ENCODE measurements around the gene CMSS1.

DNA sequence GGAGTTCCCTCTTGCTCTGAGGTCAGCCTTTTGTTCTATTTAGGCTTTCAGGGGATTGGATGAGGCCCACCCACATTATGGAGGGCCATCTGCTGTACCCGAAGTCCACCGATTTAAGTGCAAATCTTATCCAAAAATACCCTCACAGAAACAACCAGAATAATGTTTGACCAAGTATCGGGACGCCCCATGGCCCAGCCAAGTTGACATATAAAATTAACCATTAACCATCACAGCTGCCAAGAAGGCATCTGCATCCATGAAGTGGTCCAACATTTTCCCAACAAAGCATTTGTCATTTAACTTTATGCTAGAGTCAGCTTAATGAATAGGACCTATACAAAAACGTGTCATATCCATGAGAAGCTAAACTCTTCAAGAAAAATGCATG is 396.9 kb downstream of the CMSS1 start:
- TF ChIP-seq, protein P1, sequence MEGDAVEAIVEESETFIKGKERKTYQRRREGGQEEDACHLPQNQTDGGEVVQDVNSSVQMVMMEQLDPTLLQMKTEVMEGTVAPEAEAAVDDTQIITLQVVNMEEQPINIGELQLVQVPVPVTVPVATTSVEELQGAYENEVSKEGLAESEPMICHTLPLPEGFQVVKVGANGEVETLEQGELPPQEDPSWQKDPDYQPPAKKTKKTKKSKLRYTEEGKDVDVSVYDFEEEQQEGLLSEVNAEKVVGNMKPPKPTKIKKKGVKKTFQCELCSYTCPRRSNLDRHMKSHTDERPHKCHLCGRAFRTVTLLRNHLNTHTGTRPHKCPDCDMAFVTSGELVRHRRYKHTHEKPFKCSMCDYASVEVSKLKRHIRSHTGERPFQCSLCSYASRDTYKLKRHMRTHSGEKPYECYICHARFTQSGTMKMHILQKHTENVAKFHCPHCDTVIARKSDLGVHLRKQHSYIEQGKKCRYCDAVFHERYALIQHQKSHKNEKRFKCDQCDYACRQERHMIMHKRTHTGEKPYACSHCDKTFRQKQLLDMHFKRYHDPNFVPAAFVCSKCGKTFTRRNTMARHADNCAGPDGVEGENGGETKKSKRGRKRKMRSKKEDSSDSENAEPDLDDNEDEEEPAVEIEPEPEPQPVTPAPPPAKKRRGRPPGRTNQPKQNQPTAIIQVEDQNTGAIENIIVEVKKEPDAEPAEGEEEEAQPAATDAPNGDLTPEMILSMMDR (IDR thresholded peaks at IDR 0.05), result no peak
- TF ChIP-seq POLR2A (IDR thresholded peaks at IDR 0.05), result no peak
- no peak for TF ChIP-seq POLR2AphosphoS5 (IDR thresholded peaks at IDR 0.05)
